GM23248 (cell line): ENCODE data around the gene DIAPH1. TPM values are rescaled to one million over a fixed set of nuclear protein-coding genes. Genes with fewer than 3 reads are reported as not detected.

Experiments
- DNase-seq: peaks from one replicate; pipeline ENCODE4 v3.0.0-alpha.2; 2015
- H2AFZ ChIP-seq: fragments of 200-600 bp; sonication (generic); 2 replicates; pipeline ENCODE4 v1.6.1; 2016; ENCODE audit warnings: antibody characterized with exemption
- H3F3A ChIP-seq: fragments of 200-600 bp; sonication (generic); 2 replicates; pipeline ENCODE4 v1.6.1; 2016; ENCODE audit warnings: mild to moderate bottlenecking, antibody characterized with exemption, mixed run types; ENCODE audit not compliant: insufficient read depth
- H3K27ac ChIP-seq: fragments of 200-600 bp; sonication (generic); 2 replicates; pipeline ENCODE4 v1.5.1; 2016; ENCODE audit warnings: mild to moderate bottlenecking
- H3K27me3 ChIP-seq: fragments of 200-600 bp; sonication (generic); replicated peaks from 2 replicates; pipeline ENCODE4 v1.6.1; 2016; ENCODE audit warnings: mild to moderate bottlenecking; ENCODE audit not compliant: insufficient read depth
- H3K36me3 ChIP-seq: fragments of 200-600 bp; sonication (generic); 2 replicates; pipeline ENCODE4 v1.6.1; 2016; ENCODE audit warnings: low read depth, mild to moderate bottlenecking
- H3K4me1 ChIP-seq: fragments of 200-600 bp; sonication (generic); 2 replicates; pipeline ENCODE4 v1.6.1; 2016; ENCODE audit warnings: mild to moderate bottlenecking; ENCODE audit not compliant: insufficient read depth
- H3K4me2 ChIP-seq: fragments of 200-600 bp; sonication (generic); one replicate; pipeline ENCODE4 v1.6.1; 2016; ENCODE audit warnings: mild to moderate bottlenecking; ENCODE audit not compliant: unreplicated experiment
- H3K4me3 ChIP-seq: fragments of 200-600 bp; sonication (generic); 2 replicates; pipeline ENCODE4 v1.5.1; 2016; ENCODE audit warnings: mild to moderate bottlenecking
- H3K79me2 ChIP-seq: fragments of 200-600 bp; sonication (generic); 2 replicates; pipeline ENCODE4 v1.6.1; 2016; ENCODE audit warnings: mild to moderate bottlenecking; ENCODE audit not compliant: insufficient read depth
- H3K9ac ChIP-seq: fragments of 200-600 bp; sonication (generic); 2 replicates; pipeline ENCODE4 v1.6.1; 2016; ENCODE audit warnings: mild to moderate bottlenecking
- H3K9me2 ChIP-seq: fragments of 200-600 bp; sonication (generic); 2 replicates; pipeline ENCODE4 v1.6.1; 2016; ENCODE audit warnings: mixed run types, mild to moderate bottlenecking, moderate library complexity; ENCODE audit not compliant: insufficient read depth
- H3K9me3 ChIP-seq: fragments of 200-600 bp; sonication (generic); one replicate; pipeline ENCODE4 v1.6.1; 2017; ENCODE audit warnings: low read depth
- H4K20me1 ChIP-seq: fragments of 200-600 bp; sonication (generic); 2 replicates; pipeline ENCODE4 v1.6.0; 2016; ENCODE audit not compliant: insufficient read depth
- EZH2 ChIP-seq: fragments of 200-600 bp; sonication (generic); IDR thresholded peaks from 2 replicates; pipeline ENCODE4 v1.6.1; 2018; ENCODE audit warnings: antibody characterized with exemption, mild to moderate bottlenecking; ENCODE audit not compliant: insufficient read depth, poor library complexity, severe bottlenecking
- EZH2phosphoT487 ChIP-seq: fragments of 200-600 bp; sonication (generic); IDR thresholded peaks from 2 replicates; pipeline ENCODE4 v1.6.1; 2018; ENCODE audit warnings: antibody characterized with exemption, moderate library complexity, mild to moderate bottlenecking, low read depth; ENCODE audit not compliant: insufficient read depth
- WGBS, 2 experiments: methylation state at CpG; one replicate each; pipeline ENCODE4 v1.1.6; 2015 to 2017; ENCODE audit warnings: low lambda C conversion rate in 2 of 2, low coverage in 1 of 2; ENCODE audit errors: missing lambda C conversion rate in 2 of 2; 5-methylcytosine and 5-hydroxymethylcytosine counted together
- in situ Hi-C: fragments of 300-500 bp; cut with MboI; formaldehyde crosslinking; loops from 2 replicates; pipeline ENCODE4 v1.15.0; 2020
- polyA plus RNA-seq: library from polyadenylated mRNA; unstranded; fragments of >200 nt; fragmentation: Nextera tagmentation; extraction: Ambion mirVana; gene quantifications from 2 replicates; pipeline ENCODE4 v1.2.1, GENCODE V29; 2016
- small RNA-seq: library from RNA; depleted of rRNA; stranded (forward); fragments of <200 nt; gene quantifications from one replicate; pipeline ENCODE3, GENCODE V24; 2014; ENCODE audit warnings: low read depth, low replicate concordance
- total RNA-seq: library from RNA; depleted of rRNA; stranded (reverse); fragments of >200 nt; shearing (Covaris generic); gene quantifications from 2 replicates; pipeline ENCODE4 v1.2.3, GENCODE V29; 2014; rRNA removed

DIAPH1 gene
- total and polyA plus RNA-seq, 2 experiments from 2014 or later, result 26.0 to 34.4 TPM

GRCh38 chr5:141477044-141477575 is 141.7 kb downstream of the DIAPH1 start:
- Histone ChIP-seq H3K9ac (peak overlapping the region; percentile 84), H3K27ac (peak overlapping the region; percentile 76)
- 5 to 8% methylated on average over 24 of the region's 24 CpGs for WGBS, 2 experiments

GRCh38 chr5:141476132-141476911 is 142.5 kb downstream of the DIAPH1 start:
- peak; percentile 89 for DNase-seq
- Histone ChIP-seq H3K27me3 (no peaks in the 10 kb centered on the region), H3K4me1 (peaks cover 29% of the 10 kb centered on the region), H3K9ac (peak overlapping the region; percentile 84), H3F3A (peaks cover 47% of the 10 kb centered on the region), H3K9me3 (no peaks in the 10 kb centered on the region), H3K79me2 (peaks cover 58% of the 10 kb centered on the region), H3K27ac (peak overlapping the region; percentile 76), H3K4me2 (peak overlapping the region; percentile 93), H3K4me3 (peak overlapping the region; percentile 88), H2AFZ (peak overlapping the region; percentile 73), H3K36me3 (no peaks in the 10 kb centered on the region; the same call in 1 of the 2 replicates), H3K9me2 (no peaks in the 10 kb centered on the region), H4K20me1 (peaks cover 9% of the 10 kb centered on the region; the same call in 1 of the 2 replicates)
- 0% methylated on average over 57 to 58 of the region's 58 CpGs for WGBS, 2 experiments
- TF ChIP-seq EZH2phosphoT487, result no peak
- TF ChIP-seq EZH2, result no peak
- in situ Hi-C loops, result no loop called here

More at GRCh38 chr5:141477044-141477575, 141.7 kb downstream of the DIAPH1 start:
- H3K4me2 ChIP-seq, result peak overlapping the region; percentile 93
- no peaks in the 10 kb centered on the region for H3K27me3 ChIP-seq
- TF ChIP-seq EZH2 (no peak), EZH2phosphoT487 (no peak)
- peaks cover 47% of the 10 kb centered on the region for H3F3A ChIP-seq
- H3K79me2 ChIP-seq, result peaks cover 58% of the 10 kb centered on the region
- no peak overlapping the region for H2AFZ ChIP-seq
- H4K20me1 ChIP-seq, result peaks cover 9% of the 10 kb centered on the region; the same call in 1 of the 2 replicates
- peak overlapping the region; percentile 88 for H3K4me3 ChIP-seq
- H3K9me3 ChIP-seq, result no peaks in the 10 kb centered on the region
- H3K4me1 ChIP-seq, result peaks cover 29% of the 10 kb centered on the region
- in situ Hi-C loops, result no loop called here
- DNase-seq, result peak; percentile 33
- no peaks in the 10 kb centered on the region; the same call in 1 of the 2 replicates for H3K36me3 ChIP-seq
- H3K9me2 ChIP-seq, result no peaks in the 10 kb centered on the region

GRCh38 chr5:141475625-141476131 is 143.1 kb downstream of the DIAPH1 start, which contains the start of gene PCDHGC3:
PCDHGC3 (plus strand) TSS chr5:141475966; CDS start chr5:141476117, 151 bp downstream.
- Histone ChIP-seq H3K27ac (peak within 1 kb of the TSS; percentile 76), H3K4me2 (peak within 1 kb of the TSS; percentile 93), H3K4me1 (peaks cover 29% of the 10 kb centered on the region), H3K9me2 (no peaks in the 10 kb centered on the region), H2AFZ (peak within 1 kb of the TSS; percentile 73), H3K9me3 (no peaks in the 10 kb centered on the region), H3K9ac (peak within 1 kb of the TSS; percentile 84), H3F3A (peaks cover 47% of the 10 kb centered on the region), H3K4me3 (peak within 1 kb of the TSS; percentile 88), H3K36me3 (no peaks in the 10 kb centered on the region; the same call in 1 of the 2 replicates), H4K20me1 (peaks cover 6% of the 10 kb centered on the region; the same call in 1 of the 2 replicates), H3K79me2 (peaks cover 53% of the 10 kb centered on the region), H3K27me3 (no peaks in the 10 kb centered on the region)
- 1 to 2% methylated on average over 28 of the region's 28 CpGs for WGBS, 2 experiments
- peak; percentile 98 for DNase-seq
- in situ Hi-C loops, result no loop called here
- no peak for TF ChIP-seq EZH2phosphoT487
- TF ChIP-seq EZH2, result no peak

GRCh38 chr5:141465351-141465750 is 153.4 kb downstream of the DIAPH1 start:
- no peak for TF ChIP-seq EZH2phosphoT487
- no peak overlapping the region for H3K4me3 ChIP-seq
- H3K4me1 ChIP-seq, result no peaks in the 10 kb centered on the region
- DNase-seq, result peak; percentile 24
- no peak overlapping the region for H3K4me2 ChIP-seq
- no peak overlapping the region for H3K27ac ChIP-seq
- H3K9me2 ChIP-seq, result no peaks in the 10 kb centered on the region
- H4K20me1 ChIP-seq, result no peaks in the 10 kb centered on the region
- in situ Hi-C loops, result no loop called here
- no peaks in the 10 kb centered on the region for H3K27me3 ChIP-seq
- H3F3A ChIP-seq, result no peaks in the 10 kb centered on the region
- peaks cover 56% of the 10 kb centered on the region for H3K79me2 ChIP-seq
- no peaks in the 10 kb centered on the region for H3K9me3 ChIP-seq
- no peaks in the 10 kb centered on the region for H3K36me3 ChIP-seq
- WGBS, 2 experiments, result 93 to 100% methylated on average over 3 of the region's 3 CpGs
- no peak overlapping the region for H2AFZ ChIP-seq
- no peak overlapping the region for H3K9ac ChIP-seq

Small RNA genes lying within 50 kb of the gene (small RNA-seq; reads per million reads assigned to genes)
- not detected for gene RPS27AP10

Other genes with a start within 250 kb of the DIAPH1 start
- gene PCDHGB3, start 248.8 kb downstream of the DIAPH1 start, total RNA-seq, result 2.8 and 4.0 TPM in 2 replicates
- gene PCDHGB3, start 248.8 kb downstream of the DIAPH1 start, polyA plus RNA-seq, result 0.95 and 1.2 TPM in 2 replicates
- 5.4 and 5.8 TPM in 2 replicates for gene PCDHGA6, start 245.1 kb downstream of the DIAPH1 start, total RNA-seq
- gene PCDHGA6, start 245.1 kb downstream of the DIAPH1 start, polyA plus RNA-seq, result 2.1 and 2.6 TPM in 2 replicates
- 0.43 and 1.6 TPM in 2 replicates for gene PCDHGA7, start 236.3 kb downstream of the DIAPH1 start, total RNA-seq
- 0.84 and 1.1 TPM in 2 replicates for gene PCDHGA7, start 236.3 kb downstream of the DIAPH1 start, polyA plus RNA-seq
- 6.8 and 7.6 TPM in 2 replicates for gene PCDHGB4, start 231.3 kb downstream of the DIAPH1 start, total RNA-seq
- gene PCDHGB4, start 231.3 kb downstream of the DIAPH1 start, polyA plus RNA-seq, result 5.0 and 5.6 TPM in 2 replicates
- gene PCDHGA8, start 226.4 kb downstream of the DIAPH1 start, total RNA-seq, result 0.86 and 1.5 TPM in 2 replicates
- 0.25 and 0.69 TPM in 2 replicates for gene PCDHGA8, start 226.4 kb downstream of the DIAPH1 start, polyA plus RNA-seq
- 13.2 and 14.9 TPM in 2 replicates for gene PCDHGB5, start 221.1 kb downstream of the DIAPH1 start, total RNA-seq
- 15.0 and 15.7 TPM in 2 replicates for gene PCDHGB5, start 221.1 kb downstream of the DIAPH1 start, polyA plus RNA-seq
- 2.6 and 2.9 TPM in 2 replicates for gene PCDHGA9, start 216.2 kb downstream of the DIAPH1 start, total RNA-seq
- gene PCDHGA9, start 216.2 kb downstream of the DIAPH1 start, polyA plus RNA-seq, result 0.61 and 0.71 TPM in 2 replicates
- gene PCDHGB6, start 211.0 kb downstream of the DIAPH1 start, total RNA-seq, result 1.9 and 4.3 TPM in 2 replicates
- gene PCDHGB6, start 211.0 kb downstream of the DIAPH1 start, polyA plus RNA-seq, result 3.0 and 3.2 TPM in 2 replicates
- gene PCDHGA10, start 206.0 kb downstream of the DIAPH1 start, total RNA-seq, result 10.4 and 11.1 TPM in 2 replicates
- 4.6 and 5.4 TPM in 2 replicates for gene PCDHGA10, start 206.0 kb downstream of the DIAPH1 start, polyA plus RNA-seq
- 14.2 and 14.8 TPM in 2 replicates for gene PCDHGB7, start 201.3 kb downstream of the DIAPH1 start, total RNA-seq
- 12.7 and 13.2 TPM in 2 replicates for gene PCDHGB7, start 201.3 kb downstream of the DIAPH1 start, polyA plus RNA-seq
- gene PCDHGA11, start 197.9 kb downstream of the DIAPH1 start, total RNA-seq, result 21.7 and 25.3 TPM in 2 replicates
- 15.3 and 18.1 TPM in 2 replicates for gene PCDHGA11, start 197.9 kb downstream of the DIAPH1 start, polyA plus RNA-seq
- 8.6 and 10.9 TPM in 2 replicates for gene PCDHGA12, start 188.5 kb downstream of the DIAPH1 start, total RNA-seq
- 6.7 and 8.5 TPM in 2 replicates for gene PCDHGA12, start 188.5 kb downstream of the DIAPH1 start, polyA plus RNA-seq
- gene PCDHGC3, start 143.0 kb downstream of the DIAPH1 start, total RNA-seq, result 44.6 and 53.1 TPM in 2 replicates
- gene PCDHGC3, start 143.0 kb downstream of the DIAPH1 start, polyA plus RNA-seq, result 74.4 and 77.4 TPM in 2 replicates
- gene PCDHGC4, start 134.0 kb downstream of the DIAPH1 start, total RNA-seq, result 0.38 and 0.54 TPM in 2 replicates
- 0.11 and 0.16 TPM in 2 replicates for gene PCDHGC4, start 134.0 kb downstream of the DIAPH1 start, polyA plus RNA-seq
- 2.2 and 3.2 TPM in 2 replicates for gene PCDHGC5, start 129.9 kb downstream of the DIAPH1 start, total RNA-seq
- gene PCDHGC5, start 129.9 kb downstream of the DIAPH1 start, polyA plus RNA-seq, result 1.8 and 2.5 TPM in 2 replicates
- 43.8 and 53.2 TPM in 2 replicates for gene HDAC3, start 17.8 kb upstream of the DIAPH1 start, total RNA-seq
- 59.0 and 62.9 TPM in 2 replicates for gene HDAC3, start 17.8 kb upstream of the DIAPH1 start, polyA plus RNA-seq
- 2.8 and 3.8 TPM in 2 replicates for gene RELL2, start 18.0 kb upstream of the DIAPH1 start, total RNA-seq
- gene RELL2, start 18.0 kb upstream of the DIAPH1 start, polyA plus RNA-seq, result 2.1 and 2.9 TPM in 2 replicates
- 24.4 and 32.0 TPM in 2 replicates for gene FCHSD1, start 32.4 kb upstream of the DIAPH1 start, total RNA-seq
- gene FCHSD1, start 32.4 kb upstream of the DIAPH1 start, polyA plus RNA-seq, result 21.8 and 23.8 TPM in 2 replicates
- gene ARAP3, start 63.2 kb upstream of the DIAPH1 start, total RNA-seq, result 2.2 and 3.9 TPM in 2 replicates
- gene ARAP3, start 63.2 kb upstream of the DIAPH1 start, polyA plus RNA-seq, result 2.2 TPM in 2 replicates